H9 (cell line): ENCODE measurements around the gene ANGEL2. TPM values are rescaled to one million over a fixed set of nuclear protein-coding genes. Genes with fewer than 3 reads are reported as not detected.
"Not testable (repeated sequence)": the region's sequence is repeated elsewhere in the genome, so short reads cannot be mapped to it uniquely, and the experiment has no call there.

Source experiments
- DNase-seq: peaks from one replicate; pipeline ENCODE4 v3.0.0-alpha.2; 2017
- H2AFZ ChIP-seq: one replicate; pipeline ENCODE4 v1.6.1; 2013; ENCODE audit warnings: mild to moderate bottlenecking, low read length, control low read depth, moderate library complexity
- H2AK5ac ChIP-seq: 2 replicates; pipeline ENCODE4 v1.6.1; 2013; ENCODE audit warnings: low read length, control low read depth, mixed read lengths; ENCODE audit not compliant: insufficient read length
- H2BK120ac ChIP-seq: one replicate; pipeline ENCODE4 v1.6.1; 2013; ENCODE audit warnings: low read depth, mild to moderate bottlenecking, low read length, control low read depth, inconsistent platforms; ENCODE audit not compliant: poor library complexity, severe bottlenecking
- H2BK12ac ChIP-seq: 2 replicates; pipeline ENCODE4 v1.6.1; 2013; ENCODE audit warnings: low read length, control low read depth, mixed read lengths, low read depth; ENCODE audit not compliant: insufficient read length
- H2BK15ac ChIP-seq: 2 replicates; pipeline ENCODE4 v1.6.1; 2013; ENCODE audit warnings: low read depth, low read length, control low read depth
- H2BK20ac ChIP-seq: one replicate; pipeline ENCODE4 v1.6.1; 2013; ENCODE audit warnings: low read depth, mild to moderate bottlenecking, low read length, control low read depth, inconsistent platforms; ENCODE audit not compliant: poor library complexity, severe bottlenecking
- H2BK5ac ChIP-seq: 2 replicates; pipeline ENCODE4 v1.6.1; 2013; ENCODE audit warnings: low read length, control low read depth, mixed read lengths; ENCODE audit not compliant: insufficient read length
- H3K14ac ChIP-seq: 2 replicates; pipeline ENCODE4 v1.6.1; 2013; ENCODE audit warnings: low read length, control low read depth; ENCODE audit not compliant: insufficient read depth
- H3K18ac ChIP-seq: 2 replicates; pipeline ENCODE4 v1.6.1; 2013; ENCODE audit warnings: low read depth, mild to moderate bottlenecking, mixed read lengths, low read length, control low read depth; ENCODE audit not compliant: insufficient read length
- H3K23ac ChIP-seq: 2 replicates; pipeline ENCODE4 v1.6.1; 2013; ENCODE audit warnings: low read length, control low read depth, mixed read lengths, low read depth; ENCODE audit not compliant: insufficient read length
- H3K23me2 ChIP-seq: 2 replicates; pipeline ENCODE4 v1.6.1; 2013; ENCODE audit warnings: low read depth, mild to moderate bottlenecking, mixed read lengths, low read length, control low read depth; ENCODE audit not compliant: insufficient read length, poor library complexity, severe bottlenecking
- H3K27ac ChIP-seq: 2 replicates; pipeline ENCODE4 v1.5.1; 2013; ENCODE audit warnings: low read length, control low read depth, mixed read lengths, low read depth; ENCODE audit not compliant: insufficient read length
- H3K27me3 ChIP-seq: 2 replicates; pipeline ENCODE4 v1.6.1; 2013; ENCODE audit warnings: low read length, control low read depth, inconsistent platforms; ENCODE audit not compliant: insufficient read depth
- H3K4ac ChIP-seq: 2 replicates; pipeline ENCODE4 v1.6.1; 2013; ENCODE audit warnings: low read depth, mild to moderate bottlenecking, control low read depth, inconsistent platforms, low read length, moderate library complexity
- H3K4me1 ChIP-seq: 2 replicates; pipeline ENCODE4 v1.6.1; 2013; ENCODE audit warnings: low read length, control low read depth, inconsistent platforms; ENCODE audit not compliant: insufficient read depth
- H3K4me2 ChIP-seq: 2 replicates; pipeline ENCODE4 v1.6.1; 2013; ENCODE audit warnings: low read length, control low read depth, mixed read lengths; ENCODE audit not compliant: insufficient read length, insufficient read depth
- H3K56ac ChIP-seq: 2 replicates; pipeline ENCODE4 v1.6.1; 2013; ENCODE audit warnings: low read depth, mild to moderate bottlenecking, mixed read lengths, low read length, control low read depth; ENCODE audit not compliant: insufficient read length
- H3K79me1 ChIP-seq: 2 replicates; pipeline ENCODE4 v1.6.1; 2013; ENCODE audit warnings: low read depth, mild to moderate bottlenecking, moderate library complexity, low read length, control low read depth, inconsistent platforms; ENCODE audit not compliant: insufficient read depth, poor library complexity, severe bottlenecking
- H3K79me2 ChIP-seq: 2 replicates; pipeline ENCODE4 v1.6.1; 2013; ENCODE audit warnings: low read length, control low read depth, inconsistent platforms; ENCODE audit not compliant: insufficient read depth
- H3K9ac ChIP-seq: 2 replicates; pipeline ENCODE4 v1.6.1; 2013; ENCODE audit warnings: low read length, control low read depth, mixed read lengths; ENCODE audit not compliant: insufficient read length; ENCODE audit errors: extremely low read depth
- H3K9me3 ChIP-seq: one replicate; pipeline ENCODE4 v1.6.1; 2013; ENCODE audit warnings: low read depth, low read length, inconsistent platforms; ENCODE audit not compliant: control insufficient read depth
- H3T11ph ChIP-seq: one replicate; pipeline ENCODE4 v1.6.1; 2013; ENCODE audit warnings: mild to moderate bottlenecking, low read length, control low read depth, inconsistent platforms
- H4K20me1 ChIP-seq: one replicate; pipeline ENCODE4 v1.6.1; 2013; ENCODE audit not compliant: control insufficient read depth, insufficient read length, insufficient read depth
- H4K5ac ChIP-seq: 2 replicates; pipeline ENCODE4 v1.6.1; 2013; ENCODE audit warnings: low read depth, mild to moderate bottlenecking, mixed read lengths, low read length, control low read depth; ENCODE audit not compliant: insufficient read length
- H4K8ac ChIP-seq: replicated peaks from 2 replicates; pipeline ENCODE4 v1.6.1; 2013; ENCODE audit warnings: low read length, control low read depth, mixed read lengths, low read depth; ENCODE audit not compliant: insufficient read length
- H4K91ac ChIP-seq: 2 replicates; pipeline ENCODE4 v1.6.1; 2013; ENCODE audit warnings: low read depth, mild to moderate bottlenecking, moderate library complexity, mixed read lengths, low read length, control low read depth; ENCODE audit not compliant: insufficient read length
- H3K27ac Mint-ChIP-seq, 3 experiments: 2 replicates in 2 of 3; 3 replicates in 1 of 3; pipeline ENCODE4 v1.8.0; 2020 to 2021; ENCODE audit warnings: mixed read lengths in 3 of 3, mild to moderate bottlenecking in 1 of 3, moderate library complexity in 1 of 3
- H3K27me3 Mint-ChIP-seq: 2 replicates; pipeline ENCODE4 v1.8.0; 2021; ENCODE audit warnings: low read depth, mild to moderate bottlenecking, moderate library complexity, mixed read lengths
- H3K36me3 Mint-ChIP-seq, 3 experiments: 2 replicates in 2 of 3; 3 replicates in 1 of 3; pipeline ENCODE4 v1.8.0; 2020 to 2021; ENCODE audit warnings: low read depth in 3 of 3, mixed read lengths in 3 of 3; ENCODE audit not compliant: insufficient read depth in 1 of 3
- H3K4me1 Mint-ChIP-seq, 2 experiments: 2 replicates each; pipeline ENCODE4 v1.8.0; 2020; ENCODE audit warnings: mixed read lengths in 2 of 2
- H3K4me3 Mint-ChIP-seq, 2 experiments: 2 replicates in 1 of 2; 3 replicates in 1 of 2; pipeline ENCODE4 v1.8.0; 2020 to 2021; ENCODE audit warnings: mild to moderate bottlenecking in 2 of 2, mixed read lengths in 2 of 2, moderate library complexity in 1 of 2
- H3K9me3 Mint-ChIP-seq, 2 experiments: 2 replicates in 1 of 2; 3 replicates in 1 of 2; pipeline ENCODE4 v1.8.0; 2020; ENCODE audit warnings: mild to moderate bottlenecking in 2 of 2, mixed read lengths in 2 of 2, moderate library complexity in 1 of 2
- CTCF ChIP-seq: fragments of 200-600 bp; sonication (generic); conservative IDR thresholded peaks from 3 replicates; pipeline ENCODE4 v1.8.0; 2021; ENCODE audit warnings: antibody characterized with exemption, mild to moderate bottlenecking
- WGBS: extraction: QIAGEN DNeasy Blood & Tissue Kit; methylation state at CpG from one replicate; pipeline ENCODE4 v1.1.7; 2013; ENCODE audit warnings: missing lambda C conversion rate, low lambda C conversion rate, mixed read lengths; ENCODE audit not compliant: insufficient read length; ENCODE audit errors: extremely low coverage; 5-methylcytosine and 5-hydroxymethylcytosine counted together
- total RNA-seq: library from RNA; stranded (reverse); gene quantifications from 2 replicates; pipeline ENCODE4 v1.2.1, GENCODE V29; 2021

The ANGEL2 gene
- total RNA-seq, 1 experiment from 2014 or later, result 47.8 TPM

DNA sequence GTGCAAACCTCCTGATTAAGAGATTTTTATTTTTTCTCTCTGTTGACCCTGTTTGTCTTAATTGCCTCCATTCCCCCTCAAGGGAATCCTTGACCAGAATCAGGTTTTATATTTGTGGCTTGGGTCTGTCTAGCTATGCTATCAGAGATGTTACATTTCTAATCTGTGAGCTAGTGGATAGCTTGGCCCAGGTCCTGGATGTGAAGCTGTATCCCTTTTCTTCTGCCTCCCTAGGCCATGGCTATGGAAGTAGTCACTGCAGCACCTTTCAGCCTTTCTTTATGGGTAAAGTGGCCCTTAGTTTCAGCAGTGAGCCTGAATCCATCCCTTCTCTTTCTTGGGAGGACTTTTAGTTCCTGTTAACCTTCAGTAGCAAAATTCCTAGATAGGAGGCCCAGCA lies 17.0 kb upstream of the ANGEL2 start:
- Histone ChIP-seq H2BK120ac (no peak overlapping the region), H3K79me1 (no peaks in the 10 kb centered on the region), H2AFZ (no peak overlapping the region), H2BK12ac (no peak overlapping the region), H3K4ac (no peak overlapping the region), H3K4me1 (no peaks in the 10 kb centered on the region), H4K5ac (no peak overlapping the region), H3K9me3 (no peaks in the 10 kb centered on the region), H3K23me2 (no peaks in the 10 kb centered on the region), H4K20me1 (no peaks in the 10 kb centered on the region), H4K91ac (no peak overlapping the region), H2BK20ac (no peak overlapping the region), H3K18ac (no peak overlapping the region), H3K79me2 (no peaks in the 10 kb centered on the region), H3K27ac (no peak overlapping the region), H3K4me2 (no peak overlapping the region), H4K8ac (no peak overlapping the region), H2BK15ac (no peak overlapping the region), H2BK5ac (no peak overlapping the region), H3K27me3 (no peaks in the 10 kb centered on the region), H3K23ac (no peak overlapping the region), H3K9ac (no peak overlapping the region), H3K56ac (no peak overlapping the region), H3T11ph (no peak overlapping the region), H2AK5ac (no peak overlapping the region), H3K14ac (no peak overlapping the region)
- Mint-ChIP-seq H3K27ac (no peak overlapping the region), H3K9me3 (peaks cover 6 to 13% of the 10 kb centered on the region in 2 experiments), H3K27me3 (peaks cover 10% of the 10 kb centered on the region), H3K4me3 (no peak overlapping the region), H3K4me1 (peaks cover 0 to 3% of the 10 kb centered on the region in 2 experiments; a peak in 1 of 4 replicates), H3K36me3 (peaks cover 0 to 11% (median 0%) of the 10 kb centered on the region in 3 experiments; a peak in 1 of 7 replicates)
- TF ChIP-seq CTCF, result no peak
- no peak for DNase-seq

GRCh38 chr1:213027024-213027423 lies 11.4 kb upstream of the ANGEL2 start:
- H3K79me2 ChIP-seq, H3K4me1 ChIP-seq, H2BK20ac ChIP-seq, H3K56ac ChIP-seq, H2BK120ac ChIP-seq, H3K4me2 ChIP-seq, H3T11ph ChIP-seq, H2BK5ac ChIP-seq, H3K23me2 ChIP-seq, H3K9me3 ChIP-seq, H3K4me1 Mint-ChIP-seq, H3K27ac Mint-ChIP-seq, H3K14ac ChIP-seq, H2AK5ac ChIP-seq, H2BK15ac ChIP-seq, DNase-seq, H3K27ac ChIP-seq, H2AFZ ChIP-seq, H2BK12ac ChIP-seq, H3K9ac ChIP-seq, H4K8ac ChIP-seq, H3K4me3 Mint-ChIP-seq, H4K91ac ChIP-seq, H4K20me1 ChIP-seq, H3K18ac ChIP-seq, H4K5ac ChIP-seq, H3K4ac ChIP-seq, H3K23ac ChIP-seq, H3K79me1 ChIP-seq, H3K27me3 ChIP-seq: not testable (repeated sequence)
- no CpG with 5 or more reads among the region's 3 CpGs for WGBS
- Mint-ChIP-seq H3K27me3 (peaks cover 11% of the 10 kb centered on the region), H3K9me3 (peaks cover 24 to 34% of the 10 kb centered on the region in 2 experiments), H3K36me3 (peaks cover 4 to 19% (median 8%) of the 10 kb centered on the region in 3 experiments; a peak in 6 of 7 replicates)
